ENCODE results near the gene CAPSL. TPM values are rescaled to one million over a fixed set of nuclear protein-coding genes. Genes with fewer than 3 reads are reported as not detected.
"Not testable (repeated sequence)": the region's sequence is repeated elsewhere in the genome, so short reads cannot be mapped to it uniquely, and the experiment has no call there.

CAPSL gene
- 0.26 TPM for polyA plus RNA-seq (2013, experiment 1 of 2; ENCODE audit: insufficient read length)
- not detected for polyA plus RNA-seq (2013, experiment 2 of 2; ENCODE audit: insufficient read length)

GRCh38 chr5:35938568-35939227 lies at the start of gene CAPSL:
CAPSL (minus strand) TSS chr5:35938622; CDS start chr5:35921120, 17,502 bp downstream.
- peak; percentile 61 for DNase-seq

GRCh38 chr5:35987776-35988175 lies 49.4 kb upstream of the CAPSL start:
- DNase-seq: no peak

- DNase-seq: no peak
Observed at GRCh38 chr5:35979715-35980114, 41.3 kb upstream of the CAPSL start.

- DNase-seq: not testable (repeated sequence)
Observed at GRCh38 chr5:35976859-35977258, 38.4 kb upstream of the CAPSL start.

GRCh38 chr5:35974570-35974969 lies 36.1 kb upstream of the CAPSL start:
- DNase-seq: no peak

GRCh38 chr5:35971878-35972210 lies 33.4 kb upstream of the CAPSL start:
- no peak for DNase-seq

- peak; percentile 49 for DNase-seq
Observed at GRCh38 chr5:35971186-35971877, 32.9 kb upstream of the CAPSL start.

GRCh38 chr5:35963381-35963843 lies 25.0 kb upstream of the CAPSL start:
- no peak for DNase-seq

GRCh38 chr5:35960328-35960727 lies 21.9 kb upstream of the CAPSL start:
- no peak for DNase-seq

GRCh38 chr5:35956429-35956828 lies 18.0 kb upstream of the CAPSL start:
- no peak for DNase-seq

- DNase-seq: no peak
Observed at GRCh38 chr5:35954175-35954574, 15.8 kb upstream of the CAPSL start.

GRCh38 chr5:35947085-35947484 lies 8.7 kb upstream of the CAPSL start:
- DNase-seq: no peak

- DNase-seq: no peak
Observed at GRCh38 chr5:35939639-35940038, 1.2 kb upstream of the CAPSL start.

- DNase-seq: peak; percentile 55
Observed at GRCh38 chr5:35926389-35927051, 11.9 kb downstream of the CAPSL start.

GRCh38 chr5:35924950-35925722 lies 13.3 kb downstream of the CAPSL start:
- DNase-seq: peak; percentile 74

GRCh38 chr5:35924122-35924949 lies 14.1 kb downstream of the CAPSL start:
- peak; percentile 79 for DNase-seq

GRCh38 chr5:35922468-35922867 lies 16.0 kb downstream of the CAPSL start:
- no peak for DNase-seq

- DNase-seq: no peak
Observed at GRCh38 chr5:35921930-35922329, 16.5 kb downstream of the CAPSL start.

- DNase-seq: peak; percentile 45
Observed at GRCh38 chr5:35920890-35921289, 17.5 kb downstream of the CAPSL start.

- DNase-seq: peak; percentile 97
Observed at GRCh38 chr5:35919191-35919590, 19.2 kb downstream of the CAPSL start.

GRCh38 chr5:35908814-35909213 lies 29.6 kb downstream of the CAPSL start:
- DNase-seq: no peak

- DNase-seq: no peak
Observed at GRCh38 chr5:35908228-35908627, 30.2 kb downstream of the CAPSL start.

All from fibroblast of skin of scalp (primary cell).